Liver (tissue), 9 donors: ENCODE data around the gene P2RX7. TPM values are rescaled to one million over a fixed set of nuclear protein-coding genes. Genes with fewer than 3 reads are reported as not detected.

Experiments used
- DNase-seq: peaks from one replicate; pipeline ENCODE4 v3.0.0-alpha.2; 2017; ENCODE audit warnings: low spot score
- H3K27ac ChIP-seq, 2 donors: one replicate each; pipeline ENCODE4 v1.7.0; 2013; ENCODE audit warnings: inconsistent platforms in 2 of 2, low read length in 2 of 2, control low read depth in 1 of 2, low read depth in 1 of 2, mild to moderate bottlenecking in 1 of 2
- H3K27me3 ChIP-seq, 4 donors: one replicate each; pipeline versions ENCODE4 v1.6.1 to v1.7.0; 2013; ENCODE audit warnings: low read length in 3 of 4, inconsistent platforms in 1 of 4, mild to moderate bottlenecking in 1 of 4, moderate library complexity in 1 of 4; ENCODE audit not compliant: control insufficient read depth in 4 of 4, insufficient read depth in 4 of 4
- H3K36me3 ChIP-seq, 4 donors: one replicate each; pipeline versions ENCODE4 v1.6.1 to v1.7.0; 2013; ENCODE audit warnings: low read length in 3 of 4, mild to moderate bottlenecking in 3 of 4, low read depth in 1 of 4, moderate library complexity in 1 of 4; ENCODE audit not compliant: control insufficient read depth in 4 of 4, insufficient read depth in 3 of 4
- H3K4me1 ChIP-seq, 4 donors: one replicate each; pipeline versions ENCODE4 v1.6.1 to v1.7.0; 2013; ENCODE audit warnings: low read length in 3 of 4, mild to moderate bottlenecking in 3 of 4, moderate library complexity in 1 of 4; ENCODE audit not compliant: control insufficient read depth in 4 of 4, insufficient read depth in 4 of 4
- H3K4me3 ChIP-seq, 3 donors: one replicate each; pipeline versions ENCODE4 v1.6.1 to v1.7.0; 2013; ENCODE audit warnings: low read length in 3 of 3, control low read depth in 1 of 3, low read depth in 1 of 3, mild to moderate bottlenecking in 1 of 3
- H3K9ac ChIP-seq, 2 donors: one replicate each; pipeline ENCODE4 v1.7.0; 2013; ENCODE audit warnings: low read length in 2 of 2, mild to moderate bottlenecking in 2 of 2, moderate library complexity in 2 of 2, control low read depth in 1 of 2, low read depth in 1 of 2
- H3K9me3 ChIP-seq, 4 donors: one replicate each; pipeline versions ENCODE4 v1.6.1 to v1.7.0; 2013; ENCODE audit warnings: low read length in 3 of 4; ENCODE audit not compliant: control insufficient read depth in 4 of 4
- CTCF ChIP-seq: fragments of 150-350 bp; IDR thresholded peaks from 2 replicates; pipeline ENCODE4 v1.5.1; 2017; ENCODE audit warnings: improper control_type of control experiment, low read depth, low read length; ENCODE audit not compliant: missing input control
- EGR1 ChIP-seq, 2 donors: IDR thresholded peaks; 2 replicates each; pipeline ENCODE4 v1.6.1; 2016 to 2018; ENCODE audit warnings: antibody characterized with exemption in 2 of 2, low read depth in 2 of 2
- FOXA1 ChIP-seq: IDR thresholded peaks from 2 replicates; pipeline ENCODE4 v1.6.1; 2016; ENCODE audit warnings: antibody characterized with exemption
- FOXA2 ChIP-seq: IDR thresholded peaks from 2 replicates; pipeline ENCODE4 v1.6.1; 2016; ENCODE audit warnings: antibody characterized with exemption
- GABPA ChIP-seq, 2 donors: IDR thresholded peaks in 1 of 2; conservative IDR thresholded peaks in 1 of 2; 2 replicates each; pipeline ENCODE4 v1.6.1; 2016; ENCODE audit warnings: antibody characterized with exemption in 2 of 2, mild to moderate bottlenecking in 1 of 2, moderate library complexity in 1 of 2
- HNF4A ChIP-seq, 2 donors: conservative IDR thresholded peaks; 2 replicates each; pipeline ENCODE4 v1.6.1; 2016; ENCODE audit warnings: antibody characterized with exemption in 2 of 2, mild to moderate bottlenecking in 2 of 2
- HNF4G ChIP-seq: IDR thresholded peaks from 2 replicates; pipeline ENCODE4 v1.6.1; 2016; ENCODE audit warnings: antibody characterized with exemption
- JUND ChIP-seq, 2 donors: IDR thresholded peaks; 2 replicates each; pipeline ENCODE4 v1.6.1; 2016; ENCODE audit warnings: antibody characterized with exemption in 2 of 2
- NR2F2 ChIP-seq: IDR thresholded peaks from 2 replicates; pipeline ENCODE4 v1.6.1; 2016; ENCODE audit warnings: antibody characterized with exemption
- RAD21 ChIP-seq, 2 donors: IDR thresholded peaks; 2 replicates each; pipeline ENCODE4 v1.6.1; 2016; ENCODE audit warnings: antibody characterized with exemption in 2 of 2, mild to moderate bottlenecking in 2 of 2
- REST ChIP-seq: IDR thresholded peaks from 2 replicates; pipeline ENCODE4 v1.6.1; 2016; ENCODE audit warnings: antibody characterized with exemption, mild to moderate bottlenecking
- RXRA ChIP-seq, 2 donors: IDR thresholded peaks; 2 replicates each; pipeline ENCODE4 v1.6.1; 2017 to 2018; ENCODE audit warnings: antibody characterized with exemption in 2 of 2, mild to moderate bottlenecking in 1 of 2
- SP1 ChIP-seq: IDR thresholded peaks from 2 replicates; pipeline ENCODE4 v1.6.1; 2018; ENCODE audit warnings: antibody characterized with exemption, mild to moderate bottlenecking
- TAF1 ChIP-seq: conservative IDR thresholded peaks from 2 replicates; pipeline ENCODE4 v1.6.1; 2016; ENCODE audit warnings: antibody characterized with exemption, mild to moderate bottlenecking
- YY1 ChIP-seq: IDR thresholded peaks from 2 replicates; pipeline ENCODE4 v1.6.1; 2016; ENCODE audit warnings: antibody characterized with exemption, mild to moderate bottlenecking
- WGBS: extraction: QIAGEN DNeasy Blood & Tissue Kit; methylation state at CpG from one replicate; pipeline ENCODE4 v1.1.7; 2013; 5-methylcytosine and 5-hydroxymethylcytosine counted together
- polyA plus RNA-seq, 2 donors: library from polyadenylated mRNA; stranded (reverse) in 1 of 2; unstranded in 1 of 2; fragments of 200-250 nt in 1 of 2; fragments of >200 nt in 1 of 2; fragmentation: Nextera tagmentation in 1 of 2; extraction: Ambion mirVana in 1 of 2; gene quantifications; one replicate each; pipeline versions ENCODE4 v1.2.1 to v1.2.3, GENCODE V29; 2013 to 2015
- total RNA-seq, 2 donors: library from RNA; depleted of rRNA; stranded (reverse); fragments of >200 nt; gene quantifications; one replicate each; pipeline ENCODE4 v1.2.3, GENCODE V29; 2014
- TF ChIP-seq, protein P1 (sequence below): IDR thresholded peaks from 2 replicates; pipeline ENCODE4 v1.6.1; 2016; ENCODE audit warnings: antibody characterized with exemption
- TF ChIP-seq, protein P2 (sequence below): IDR thresholded peaks from 2 replicates; pipeline ENCODE4 v1.6.1; 2016; ENCODE audit warnings: antibody characterized with exemption
- donor health status: healthy.
- donor health status: healthy.
- donor health status: healthy.
- donor health status: healthy.
- donor health status: healthy.

Gene P2RX7
- total and polyA plus RNA-seq, 4 donors = 1.2 to 3.2 (median 2.2) TPM

GRCh38 chr12:121217063-121217462 lies 84.4 kb downstream of the P2RX7 start (continued):
- peak in 1 of 2 donors; percentile 23 for TF ChIP-seq RXRA (IDR thresholded peaks at IDR 0.05)

GRCh38 chr12:121217761-121218160 lies 85.1 kb downstream of the P2RX7 start:
- H3K4me3 ChIP-seq = no peak overlapping the region
- peak overlapping the region in 1 of 2 donors; percentile 48 for H3K9ac ChIP-seq
- DNase-seq = no peak
- 38% methylated on average over 5 of the region's 5 CpGs for WGBS
- no peaks in the 10 kb centered on the region for H3K27me3 ChIP-seq
- H3K4me1 ChIP-seq = peaks cover 5 to 26% (median 18%) of the 10 kb centered on the region in 4 donors
- peak overlapping the region; percentile 75 to 98 for H3K27ac ChIP-seq
- TF ChIP-seq FOXA2 (peak; percentile 38), FOXA1 (no peak), GABPA (IDR thresholded peaks at IDR 0.05 in 1 of 2, conservative IDR thresholded peaks at IDR 0.05 in 1 of 2) (no peak), RAD21 (IDR thresholded peaks at IDR 0.05) (peak in 1 of 2 donors; percentile 14), HNF4A (conservative IDR thresholded peaks at IDR 0.05) (peak; percentile 34 to 56), REST (peak; percentile 14), NR2F2 (no peak), TAF1 (no peak), YY1 (no peak), CTCF (no peak), EGR1 (IDR thresholded peaks at IDR 0.05; ENCODE audit: low read depth in 2 of 2) (no peak), JUND (IDR thresholded peaks at IDR 0.05) (peak in 1 of 2 donors; percentile 22), RXRA (IDR thresholded peaks at IDR 0.05) (peak; percentile 24 to 48), SP1 (peak; percentile 32), HNF4G (no peak)
- TF ChIP-seq, protein P1, sequence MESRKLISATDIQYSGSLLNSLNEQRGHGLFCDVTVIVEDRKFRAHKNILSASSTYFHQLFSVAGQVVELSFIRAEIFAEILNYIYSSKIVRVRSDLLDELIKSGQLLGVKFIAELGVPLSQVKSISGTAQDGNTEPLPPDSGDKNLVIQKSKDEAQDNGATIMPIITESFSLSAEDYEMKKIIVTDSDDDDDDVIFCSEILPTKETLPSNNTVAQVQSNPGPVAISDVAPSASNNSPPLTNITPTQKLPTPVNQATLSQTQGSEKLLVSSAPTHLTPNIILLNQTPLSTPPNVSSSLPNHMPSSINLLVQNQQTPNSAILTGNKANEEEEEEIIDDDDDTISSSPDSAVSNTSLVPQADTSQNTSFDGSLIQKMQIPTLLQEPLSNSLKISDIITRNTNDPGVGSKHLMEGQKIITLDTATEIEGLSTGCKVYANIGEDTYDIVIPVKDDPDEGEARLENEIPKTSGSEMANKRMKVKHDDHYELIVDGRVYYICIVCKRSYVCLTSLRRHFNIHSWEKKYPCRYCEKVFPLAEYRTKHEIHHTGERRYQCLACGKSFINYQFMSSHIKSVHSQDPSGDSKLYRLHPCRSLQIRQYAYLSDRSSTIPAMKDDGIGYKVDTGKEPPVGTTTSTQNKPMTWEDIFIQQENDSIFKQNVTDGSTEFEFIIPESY = no peak
- TF ChIP-seq, protein P2, sequence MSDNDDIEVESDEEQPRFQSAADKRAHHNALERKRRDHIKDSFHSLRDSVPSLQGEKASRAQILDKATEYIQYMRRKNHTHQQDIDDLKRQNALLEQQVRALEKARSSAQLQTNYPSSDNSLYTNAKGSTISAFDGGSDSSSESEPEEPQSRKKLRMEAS = no peak
- peaks cover 2 to 4% (median 3%) of the 10 kb centered on the region in 4 donors for H3K36me3 ChIP-seq
- no peaks in the 10 kb centered on the region for H3K9me3 ChIP-seq
